IMR-90 (cell line): ENCODE data around the gene EBF4.

ENCODE experiments used
- CEBPB ChIP-seq: IDR thresholded peaks from 2 replicates; pipeline ENCODE4 v1.6.1; 2012; ENCODE audit warnings: low read depth, low read length, improper control_type of control experiment
- FOS ChIP-seq: fragments of 150-350 bp; IDR thresholded peaks from 2 replicates; pipeline ENCODE4 v1.6.1; 2016; ENCODE audit warnings: low read depth, low read length
- MAFK ChIP-seq: IDR thresholded peaks from 2 replicates; pipeline ENCODE4 v1.6.1; 2012; ENCODE audit warnings: low read depth, low read length, improper control_type of control experiment
- MAZ ChIP-seq: IDR thresholded peaks from 2 replicates; pipeline ENCODE4 v1.6.1; 2012; ENCODE audit warnings: low read depth, mild to moderate bottlenecking, low read length, improper control_type of control experiment, moderate library complexity, borderline replicate concordance
- MXI1 ChIP-seq: IDR thresholded peaks from 2 replicates; pipeline ENCODE4 v1.6.1; 2012; ENCODE audit warnings: low read depth, mild to moderate bottlenecking, low read length, moderate library complexity, borderline replicate concordance
- NFE2L2 ChIP-seq: fragments of 150-350 bp; IDR thresholded peaks from 2 replicates; pipeline ENCODE4 v1.6.1; 2016; ENCODE audit warnings: low read depth, mild to moderate bottlenecking, low read length
- POLR2A ChIP-seq: IDR thresholded peaks from 2 replicates; pipeline ENCODE4 v1.6.1; 2012; ENCODE audit warnings: mild to moderate bottlenecking, low read depth, low read length
- RAD21 ChIP-seq: IDR thresholded peaks from 2 replicates; pipeline ENCODE4 v1.6.1; 2012; ENCODE audit warnings: low read length, improper control_type of control experiment
- RCOR1 ChIP-seq: IDR thresholded peaks from 2 replicates; pipeline ENCODE4 v1.6.1; 2012; ENCODE audit warnings: mild to moderate bottlenecking, low read length, improper control_type of control experiment; ENCODE audit not compliant: insufficient replicate concordance
- RFX5 ChIP-seq: IDR thresholded peaks from 2 replicates; pipeline ENCODE4 v1.8.0; 2012; ENCODE audit warnings: low read depth, mild to moderate bottlenecking, low read length, moderate library complexity
- SMC3 ChIP-seq: fragments of 150-350 bp; IDR thresholded peaks from 2 replicates; pipeline ENCODE4 v1.6.1; 2016; ENCODE audit warnings: low read depth, mild to moderate bottlenecking, antibody characterized with exemption, low read length, moderate library complexity
- TF ChIP-seq, protein P1 (sequence below): conservative IDR thresholded peaks from 2 replicates; pipeline ENCODE4 v1.5.1; 2012; ENCODE audit warnings: mild to moderate bottlenecking, low read depth, low read length, improper control_type of control experiment
- TF ChIP-seq, protein P2 (sequence below): fragments of 150-350 bp; IDR thresholded peaks from 2 replicates; pipeline ENCODE4 v1.6.1; 2017; ENCODE audit warnings: mild to moderate bottlenecking, antibody characterized with exemption, low read length, low read depth

GRCh38 chr20:2663887-2664719 lies 28.5 kb upstream of the EBF4 start, which contains the start of gene IDH3B:
- TF ChIP-seq, protein P1, sequence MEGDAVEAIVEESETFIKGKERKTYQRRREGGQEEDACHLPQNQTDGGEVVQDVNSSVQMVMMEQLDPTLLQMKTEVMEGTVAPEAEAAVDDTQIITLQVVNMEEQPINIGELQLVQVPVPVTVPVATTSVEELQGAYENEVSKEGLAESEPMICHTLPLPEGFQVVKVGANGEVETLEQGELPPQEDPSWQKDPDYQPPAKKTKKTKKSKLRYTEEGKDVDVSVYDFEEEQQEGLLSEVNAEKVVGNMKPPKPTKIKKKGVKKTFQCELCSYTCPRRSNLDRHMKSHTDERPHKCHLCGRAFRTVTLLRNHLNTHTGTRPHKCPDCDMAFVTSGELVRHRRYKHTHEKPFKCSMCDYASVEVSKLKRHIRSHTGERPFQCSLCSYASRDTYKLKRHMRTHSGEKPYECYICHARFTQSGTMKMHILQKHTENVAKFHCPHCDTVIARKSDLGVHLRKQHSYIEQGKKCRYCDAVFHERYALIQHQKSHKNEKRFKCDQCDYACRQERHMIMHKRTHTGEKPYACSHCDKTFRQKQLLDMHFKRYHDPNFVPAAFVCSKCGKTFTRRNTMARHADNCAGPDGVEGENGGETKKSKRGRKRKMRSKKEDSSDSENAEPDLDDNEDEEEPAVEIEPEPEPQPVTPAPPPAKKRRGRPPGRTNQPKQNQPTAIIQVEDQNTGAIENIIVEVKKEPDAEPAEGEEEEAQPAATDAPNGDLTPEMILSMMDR: no peak
- TF ChIP-seq POLR2A (peak; percentile 91), SMC3 (no peak), MAFK (no peak), NFE2L2 (0 out of 2 replicates have a peak, but pooled peaks have one; percentile 31), FOS (no peak), MAZ (peak; percentile 61; the same call in 1 of the 2 replicates), MXI1 (peak; percentile 80), CEBPB (no peak), RFX5 (no peak), RAD21 (no peak), RCOR1 (no peak)
- TF ChIP-seq, protein P2, sequence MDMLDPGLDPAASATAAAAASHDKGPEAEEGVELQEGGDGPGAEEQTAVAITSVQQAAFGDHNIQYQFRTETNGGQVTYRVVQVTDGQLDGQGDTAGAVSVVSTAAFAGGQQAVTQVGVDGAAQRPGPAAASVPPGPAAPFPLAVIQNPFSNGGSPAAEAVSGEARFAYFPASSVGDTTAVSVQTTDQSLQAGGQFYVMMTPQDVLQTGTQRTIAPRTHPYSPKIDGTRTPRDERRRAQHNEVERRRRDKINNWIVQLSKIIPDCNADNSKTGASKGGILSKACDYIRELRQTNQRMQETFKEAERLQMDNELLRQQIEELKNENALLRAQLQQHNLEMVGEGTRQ: peak; percentile 39; the same call in 1 of the 2 replicates
